ENCODE results near the gene BANP. TPM values are rescaled to one million over a fixed set of nuclear protein-coding genes. Genes with fewer than 3 reads are reported as not detected.
"Not testable (repeated sequence)": the region's sequence is repeated elsewhere in the genome, so short reads cannot be mapped to it uniquely, and the experiment has no call there.

The BANP gene
- total and polyA plus RNA-seq, 2 experiments from 2014 or later, result 22.8 to 23.8 TPM

DNA sequence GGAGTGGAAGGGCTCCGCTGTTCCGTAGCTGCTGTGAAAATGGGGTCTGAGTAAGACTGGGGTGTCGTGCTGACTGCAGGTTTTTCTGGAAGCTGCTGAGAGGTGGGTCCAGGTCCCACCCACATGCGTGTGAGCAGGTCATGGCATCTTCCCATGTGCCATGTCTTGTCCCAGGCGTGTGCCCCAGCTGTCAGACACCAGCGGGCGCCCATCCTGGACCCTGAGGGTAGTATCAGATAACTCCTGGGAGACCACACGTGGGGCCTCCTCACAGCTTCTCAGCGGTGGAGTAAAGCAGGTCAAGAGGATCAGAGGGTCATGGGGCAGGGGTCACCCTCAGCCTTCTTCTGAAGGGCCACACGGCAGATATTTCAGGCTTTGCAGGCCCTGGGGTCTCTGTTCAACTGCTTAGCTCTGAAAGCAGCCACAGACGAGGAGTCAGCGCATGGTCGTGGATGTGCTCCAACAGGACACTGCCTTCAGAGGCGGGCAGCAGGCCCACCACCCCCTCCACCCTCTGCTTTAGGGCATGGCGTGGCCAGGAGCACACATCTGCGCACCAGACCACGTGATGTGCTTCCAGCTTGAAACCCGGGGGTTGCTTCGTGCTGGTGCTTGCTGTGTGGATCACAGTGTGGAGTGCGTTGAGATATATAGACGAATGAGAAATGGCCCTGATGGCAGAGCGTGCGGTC is 68.7 kb downstream of the BANP start:
- Histone ChIP-seq H3K9me3 (ENCODE audit: low read depth) (no peaks in the 10 kb centered on the region), H3K9me2 (replicated peaks; ENCODE audit: insufficient read depth) (no peaks in the 10 kb centered on the region), H3K4me3 (no peak overlapping the region), H2AFZ (no peak overlapping the region), H3K79me2 (no peaks in the 10 kb centered on the region), H3K27ac (no peak overlapping the region), H3K4me1 (ENCODE audit: insufficient read depth) (no peaks in the 10 kb centered on the region), H3K4me2 (no peak overlapping the region), H3K27me3 (no peaks in the 10 kb centered on the region), H3K36me3 (replicated peaks; ENCODE audit: insufficient read depth, low read depth) (no peaks in the 10 kb centered on the region), H4K20me1 (ENCODE audit: insufficient read depth, poor library complexity, severe bottlenecking) (no peaks in the 10 kb centered on the region)
- 95% methylated on average over 23 of the region's 23 CpGs for WGBS (ENCODE audit: low lambda C conversion rate, missing lambda C conversion rate)
- no peak for DNase-seq (ENCODE audit: low spot score)
- TF ChIP-seq EZH2phosphoT487 (IDR thresholded peaks at IDR 0.05; ENCODE audit: low read depth, severe bottlenecking, unreplicated experiment) (no peak), EZH2 (IDR thresholded peaks at IDR 0.05; ENCODE audit: borderline replicate concordance) (no peak)
- TF ChIP-seq, protein P1, sequence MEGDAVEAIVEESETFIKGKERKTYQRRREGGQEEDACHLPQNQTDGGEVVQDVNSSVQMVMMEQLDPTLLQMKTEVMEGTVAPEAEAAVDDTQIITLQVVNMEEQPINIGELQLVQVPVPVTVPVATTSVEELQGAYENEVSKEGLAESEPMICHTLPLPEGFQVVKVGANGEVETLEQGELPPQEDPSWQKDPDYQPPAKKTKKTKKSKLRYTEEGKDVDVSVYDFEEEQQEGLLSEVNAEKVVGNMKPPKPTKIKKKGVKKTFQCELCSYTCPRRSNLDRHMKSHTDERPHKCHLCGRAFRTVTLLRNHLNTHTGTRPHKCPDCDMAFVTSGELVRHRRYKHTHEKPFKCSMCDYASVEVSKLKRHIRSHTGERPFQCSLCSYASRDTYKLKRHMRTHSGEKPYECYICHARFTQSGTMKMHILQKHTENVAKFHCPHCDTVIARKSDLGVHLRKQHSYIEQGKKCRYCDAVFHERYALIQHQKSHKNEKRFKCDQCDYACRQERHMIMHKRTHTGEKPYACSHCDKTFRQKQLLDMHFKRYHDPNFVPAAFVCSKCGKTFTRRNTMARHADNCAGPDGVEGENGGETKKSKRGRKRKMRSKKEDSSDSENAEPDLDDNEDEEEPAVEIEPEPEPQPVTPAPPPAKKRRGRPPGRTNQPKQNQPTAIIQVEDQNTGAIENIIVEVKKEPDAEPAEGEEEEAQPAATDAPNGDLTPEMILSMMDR (IDR thresholded peaks at IDR 0.05; ENCODE audit: poor library complexity), result no peak

DNA sequence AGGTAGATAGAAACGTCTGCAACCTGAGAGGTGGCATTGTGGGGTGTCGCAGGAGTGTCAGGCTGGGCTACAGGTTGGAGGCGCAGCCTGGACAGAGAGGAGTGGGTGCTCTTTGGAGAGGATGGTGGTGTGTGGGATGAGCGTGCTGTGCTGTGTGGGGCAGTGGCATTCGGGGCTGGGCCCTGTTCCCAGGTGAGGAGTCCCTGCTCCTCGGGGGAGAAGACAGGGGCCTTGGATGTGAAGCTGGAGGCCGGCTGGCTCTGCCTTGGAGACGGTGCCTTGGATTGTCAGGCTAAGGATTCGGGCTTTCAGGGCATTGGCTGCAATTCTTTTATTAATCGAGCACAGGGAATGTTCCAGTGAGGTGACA is 69.3 kb downstream of the BANP start:
- H4K20me1 ChIP-seq (ENCODE audit: insufficient read depth, poor library complexity, severe bottlenecking), result no peaks in the 10 kb centered on the region
- no peak for DNase-seq (ENCODE audit: low spot score)
- TF ChIP-seq EZH2phosphoT487 (IDR thresholded peaks at IDR 0.05; ENCODE audit: low read depth, severe bottlenecking, unreplicated experiment) (no peak), EZH2 (IDR thresholded peaks at IDR 0.05; ENCODE audit: borderline replicate concordance) (no peak)
- TF ChIP-seq, protein P1 (IDR thresholded peaks at IDR 0.05; ENCODE audit: poor library complexity), result no peak

DNA sequence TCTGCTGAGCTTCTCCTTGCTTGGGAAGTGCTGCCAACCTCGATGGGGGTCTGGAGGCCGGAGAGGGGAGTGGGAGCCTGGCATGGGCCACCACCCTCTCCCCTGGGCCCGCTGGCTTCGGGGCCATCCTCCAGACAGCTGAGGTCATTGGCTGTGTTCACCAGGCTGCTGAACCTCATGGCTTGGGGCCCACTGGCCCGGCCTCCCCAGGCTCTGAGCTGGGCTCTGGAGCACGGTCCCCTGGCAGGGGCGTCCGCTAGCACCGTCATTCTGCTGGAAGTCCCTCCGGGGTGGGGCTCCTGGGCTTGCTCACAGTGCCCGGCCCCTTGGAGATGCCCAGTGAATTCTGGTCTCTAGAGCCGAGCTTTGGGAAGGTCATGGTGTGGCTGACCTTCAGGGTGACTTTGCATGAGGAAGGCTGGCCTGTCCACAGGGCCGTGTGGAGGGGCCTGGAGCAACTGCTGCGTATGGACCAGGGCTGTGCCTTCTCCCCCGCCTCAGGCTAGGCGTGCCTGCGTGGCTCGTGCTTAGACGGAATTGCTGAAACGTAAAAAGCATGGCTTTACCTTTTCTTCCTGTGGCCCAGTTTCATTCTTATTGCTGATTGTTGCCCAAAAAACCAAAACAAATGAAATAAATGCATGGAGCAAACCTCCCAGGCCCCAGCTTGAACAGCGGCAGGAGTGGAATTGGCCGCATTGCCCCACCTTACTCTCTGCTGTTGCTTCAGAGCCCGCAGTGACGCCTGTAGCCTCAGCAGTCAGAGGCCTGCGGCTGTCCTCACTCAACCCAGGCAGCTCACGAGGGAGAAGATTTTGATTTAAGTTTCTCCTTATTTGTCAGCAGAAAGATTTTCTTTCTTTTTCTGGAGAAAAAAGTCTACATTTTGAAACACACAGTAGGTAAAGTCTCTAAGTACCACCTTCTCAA is 70.1 kb downstream of the BANP start:
- H3K4me2 ChIP-seq; H3K4me3 ChIP-seq; H2AFZ ChIP-seq; H3K9me3 ChIP-seq (ENCODE audit: low read depth); H3K4me1 ChIP-seq (ENCODE audit: insufficient read depth); H3K36me3 ChIP-seq (replicated peaks; ENCODE audit: insufficient read depth, low read depth); H3K79me2 ChIP-seq; DNase-seq (ENCODE audit: low spot score); H3K9me2 ChIP-seq (replicated peaks; ENCODE audit: insufficient read depth); H4K20me1 ChIP-seq (ENCODE audit: insufficient read depth, poor library complexity, severe bottlenecking); H3K27ac ChIP-seq; H3K27me3 ChIP-seq: not testable (repeated sequence)
- WGBS (ENCODE audit: low lambda C conversion rate, missing lambda C conversion rate), result 96% methylated on average over 26 of the region's 26 CpGs

More for the DNA sequence above, 69.3 kb downstream of the BANP start:
- Histone ChIP-seq H3K9me3 (ENCODE audit: low read depth) (no peaks in the 10 kb centered on the region), H3K27ac (no peak overlapping the region), H3K9me2 (replicated peaks; ENCODE audit: insufficient read depth) (no peaks in the 10 kb centered on the region), H2AFZ (no peak overlapping the region), H3K4me3 (no peak overlapping the region), H3K27me3 (no peaks in the 10 kb centered on the region), H3K79me2 (no peaks in the 10 kb centered on the region), H3K4me2 (no peak overlapping the region), H3K36me3 (replicated peaks; ENCODE audit: insufficient read depth, low read depth) (no peaks in the 10 kb centered on the region), H3K4me1 (ENCODE audit: insufficient read depth) (peaks cover 3% of the 10 kb centered on the region)
- WGBS (ENCODE audit: low lambda C conversion rate, missing lambda C conversion rate), result 99% methylated on average over 10 of the region's 10 CpGs
